HCT116 (cell line): ENCODE measurements around the gene LMNTD1. TPM values are rescaled to one million over a fixed set of nuclear protein-coding genes. Genes with fewer than 3 reads are reported as not detected.

Source experiments
- ATAC-seq: fragments of 200-7000 bp; cut with Tn5 transposase; 2 replicates; pipeline ENCODE4 v1.9.1; 2020; ENCODE audit warnings: mild to moderate bottlenecking, moderate library complexity
- BruUV-seq: library from RNA; stranded (reverse); fragments of 400-500 nt; replicated peaks from 2 replicates; lab custom pipeline; 2021; lab: Mats Ljungman, UMichigan
- CTCF ChIA-PET: fragments of 300-600 bp; sonication (Branson Sonifier 250); formaldehyde crosslinking; loops from one replicate; lab custom pipeline; 2021; ENCODE audit warnings: antibody characterized with exemption; lab: Charles Lee
- POLR2A ChIA-PET: fragments of 300-600, 350-600 bp; sonication (Branson Sonifier 250); formaldehyde crosslinking; loops from one replicate; lab custom pipeline; 2021; ENCODE audit warnings: antibody characterized with exemption; lab: Charles Lee
- RAD21 ChIA-PET, 2 experiments: fragments of 300-600 bp; sonication (Branson Sonifier 250); formaldehyde crosslinking; loops; one replicate each; lab custom pipeline; 2023; ENCODE audit warnings: low total read pairs in 2 of 2; ENCODE audit not compliant: uncharacterized antibody in 2 of 2, unreplicated experiment in 2 of 2, low non-redundant PET in 1 of 2; lab: Charles Lee
- DNase-seq: peaks from one replicate; pipeline ENCODE4 v3.0.0-alpha.2; 2010; ENCODE audit warnings: low read depth, low spot score
- H2AFZ ChIP-seq: fragments of 200-600 bp; shearing (Covaris generic), sonication (generic); 2 replicates; pipeline ENCODE4 v1.6.1; 2017; ENCODE audit warnings: low read depth, mixed run types, mixed read lengths, antibody characterized with exemption, low read length; ENCODE audit not compliant: poor library complexity, severe bottlenecking
- H3K27ac ChIP-seq: 2 replicates; pipeline ENCODE4 v1.5.1; 2012; ENCODE audit warnings: low read depth, low read length
- H3K27me3 ChIP-seq: fragments of 200-600 bp; sonication (generic); 2 replicates; pipeline ENCODE4 v1.6.1; 2016; ENCODE audit warnings: mixed run types, low read length, mixed read lengths; ENCODE audit not compliant: insufficient read depth
- H3K36me3 ChIP-seq, 2 experiments: fragments of 200-500 bp in 1 of 2; fragments of 200-600 bp in 1 of 2; sonication (Bioruptor generic) in 1 of 2; sonication (generic) in 1 of 2; 2 replicates each; pipeline versions ENCODE4 v1.5.1 to v1.6.1; 2014 to 2016; ENCODE audit warnings: low read length in 2 of 2, inconsistent platforms in 1 of 2, mixed read lengths in 1 of 2, mixed run types in 1 of 2; ENCODE audit not compliant: insufficient read depth in 2 of 2, control insufficient read depth in 1 of 2
- H3K4me1 ChIP-seq, 2 experiments: fragments of 200-600 bp in 1 of 2; sonication (generic) in 1 of 2; 2 replicates each; pipeline versions ENCODE4 v1.5.1 to v1.6.1; 2012 to 2017; ENCODE audit warnings: low read length in 2 of 2, inconsistent platforms in 1 of 2, mild to moderate bottlenecking in 1 of 2, mixed read lengths in 1 of 2, mixed run types in 1 of 2, moderate library complexity in 1 of 2; ENCODE audit not compliant: insufficient read depth in 2 of 2, control insufficient read depth in 1 of 2
- H3K4me2 ChIP-seq: fragments of 200-600 bp; sonication (generic); 2 replicates; pipeline ENCODE4 v1.6.1; 2017; ENCODE audit warnings: mixed run types, low read length, mixed read lengths
- H3K4me3 ChIP-seq, 2 experiments: fragments of 200-600 bp in 1 of 2; sonication (generic) in 1 of 2; replicated peaks in 1 of 2; 2 replicates each; pipeline ENCODE4 v1.5.1; 2011 to 2016; ENCODE audit warnings: low read length in 2 of 2, control low read depth in 1 of 2, low read depth in 1 of 2, mild to moderate bottlenecking in 1 of 2, mixed read lengths in 1 of 2, mixed run types in 1 of 2
- H3K79me2 ChIP-seq: fragments of 200-600 bp; sonication (generic); 2 replicates; pipeline ENCODE4 v1.6.1; 2017; ENCODE audit warnings: mild to moderate bottlenecking, mixed run types, low read length, moderate library complexity, mixed read lengths; ENCODE audit not compliant: insufficient read depth
- H3K9ac ChIP-seq: fragments of 200-600 bp; sonication (generic); 2 replicates; pipeline ENCODE4 v1.6.1; 2016; ENCODE audit warnings: low read length, mixed read lengths
- H3K9me2 ChIP-seq: fragments of 200-600 bp; sonication (generic), shearing (Covaris generic); 2 replicates; pipeline ENCODE4 v1.6.1; 2017; ENCODE audit warnings: mixed run types, mild to moderate bottlenecking, moderate library complexity; ENCODE audit not compliant: insufficient read depth
- H3K9me3 ChIP-seq, 2 experiments: fragments of 200-500 bp in 1 of 2; fragments of 200-600 bp in 1 of 2; sonication (Bioruptor generic) in 1 of 2; sonication (generic) in 1 of 2; 2 replicates each; pipeline ENCODE4 v1.6.1; 2014 to 2017; ENCODE audit warnings: low read length in 2 of 2, mixed read lengths in 2 of 2, inconsistent platforms in 1 of 2, low read depth in 1 of 2, mild to moderate bottlenecking in 1 of 2, mixed run types in 1 of 2, moderate library complexity in 1 of 2; ENCODE audit not compliant: control insufficient read depth in 1 of 2, insufficient read depth in 1 of 2
- H4K20me1 ChIP-seq: fragments of 200-600 bp; sonication (generic), shearing (Covaris generic); 2 replicates; pipeline ENCODE4 v1.6.1; 2017; ENCODE audit warnings: mixed run types, mild to moderate bottlenecking, moderate library complexity; ENCODE audit not compliant: insufficient read depth
- CEBPB ChIP-seq: IDR thresholded peaks from 2 replicates; pipeline ENCODE4 v1.6.1; 2012; ENCODE audit warnings: low read depth
- EGR1 ChIP-seq: IDR thresholded peaks from 2 replicates; pipeline ENCODE4 v1.6.1; 2012; ENCODE audit warnings: low read depth
- ELF1 ChIP-seq: IDR thresholded peaks from 2 replicates; pipeline ENCODE4 v1.6.1; 2012; ENCODE audit warnings: low read depth, borderline replicate concordance
- EZH2phosphoT487 ChIP-seq: fragments of 200-600 bp; IDR thresholded peaks from 2 replicates; pipeline ENCODE4 v1.6.1; 2018; ENCODE audit warnings: antibody characterized with exemption, borderline replicate concordance
- FOSL1 ChIP-seq: IDR thresholded peaks from 2 replicates; pipeline ENCODE4 v1.6.1; 2012; ENCODE audit warnings: low read depth
- JUND ChIP-seq: IDR thresholded peaks from 2 replicates; pipeline ENCODE4 v1.6.1; 2012
- POLR2A ChIP-seq: IDR thresholded peaks from 2 replicates; pipeline ENCODE4 v1.7.0; 2011; ENCODE audit warnings: borderline replicate concordance; ENCODE audit not compliant: insufficient read depth, insufficient read length; ENCODE audit errors: extremely low read depth
- POLR2AphosphoS5 ChIP-seq: IDR thresholded peaks from 2 replicates; pipeline ENCODE4 v1.6.1; 2011; ENCODE audit warnings: mild to moderate bottlenecking, low read depth, low read length, moderate library complexity
- RAD21 ChIP-seq: IDR thresholded peaks from 2 replicates; pipeline ENCODE4 v1.6.1; 2012; ENCODE audit warnings: low read depth, mild to moderate bottlenecking
- SIN3A ChIP-seq: IDR thresholded peaks from 2 replicates; pipeline ENCODE4 v1.6.1; 2012; ENCODE audit warnings: low read depth
- SP1 ChIP-seq: IDR thresholded peaks from 2 replicates; pipeline ENCODE4 v1.6.1; 2012; ENCODE audit warnings: low read depth
- SRF ChIP-seq: IDR thresholded peaks from 2 replicates; pipeline ENCODE4 v1.6.1; 2012; ENCODE audit warnings: low read depth
- YY1 ChIP-seq: IDR thresholded peaks from 2 replicates; pipeline ENCODE4 v1.6.1; 2011; ENCODE audit warnings: low read length, low read depth, moderate library complexity, mild to moderate bottlenecking; ENCODE audit not compliant: insufficient replicate concordance; ENCODE audit errors: extremely low read depth
- intact Hi-C: fragments of 100-400 bp; cut with micrococcal nuclease; formaldehyde crosslinking; loops from 2 replicates; pipeline ENCODE4 v1.10.0; 2022
- total RNA-seq: library from RNA; stranded (reverse); gene quantifications from one replicate; pipeline ENCODE4 v1.2.1, GENCODE V29; 2021; ENCODE audit not compliant: unreplicated experiment
- TF ChIP-seq, protein P1 (sequence below): IDR thresholded peaks from 2 replicates; pipeline ENCODE4 v1.6.1; 2012; ENCODE audit warnings: low read depth
- TF ChIP-seq, protein P2 (sequence below): IDR thresholded peaks from 2 replicates; pipeline ENCODE4 v1.6.1; 2012
- TF ChIP-seq, protein P3 (sequence below): IDR thresholded peaks from 2 replicates; pipeline ENCODE4 v1.6.1; 2011; ENCODE audit warnings: mild to moderate bottlenecking, low read length, moderate library complexity; ENCODE audit not compliant: insufficient replicate concordance; ENCODE audit errors: extremely low read depth

LMNTD1 gene
- total RNA-seq, 1 experiment from 2014 or later, result not detected

DNA sequence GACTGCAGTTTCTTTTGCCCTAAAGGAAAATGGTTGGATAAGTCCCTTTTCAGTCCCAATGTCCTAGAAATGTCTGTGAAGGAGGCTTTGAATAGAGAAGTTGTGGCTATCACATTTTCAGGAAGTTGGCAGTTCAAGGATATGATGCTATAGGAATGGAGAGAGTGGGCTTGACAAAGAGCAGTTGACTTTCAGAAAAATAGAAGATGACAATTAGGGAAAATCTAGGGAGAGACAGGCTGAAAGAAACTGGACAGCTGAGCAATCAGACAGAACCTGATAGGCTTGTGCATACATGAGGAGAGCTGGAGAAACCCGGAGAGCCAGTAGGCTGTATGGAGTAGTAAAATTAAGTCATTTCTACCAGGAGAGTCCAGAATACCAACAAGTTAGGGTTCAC lies 50.5 kb downstream of the LMNTD1 start (continued):
- TF ChIP-seq, protein P1, sequence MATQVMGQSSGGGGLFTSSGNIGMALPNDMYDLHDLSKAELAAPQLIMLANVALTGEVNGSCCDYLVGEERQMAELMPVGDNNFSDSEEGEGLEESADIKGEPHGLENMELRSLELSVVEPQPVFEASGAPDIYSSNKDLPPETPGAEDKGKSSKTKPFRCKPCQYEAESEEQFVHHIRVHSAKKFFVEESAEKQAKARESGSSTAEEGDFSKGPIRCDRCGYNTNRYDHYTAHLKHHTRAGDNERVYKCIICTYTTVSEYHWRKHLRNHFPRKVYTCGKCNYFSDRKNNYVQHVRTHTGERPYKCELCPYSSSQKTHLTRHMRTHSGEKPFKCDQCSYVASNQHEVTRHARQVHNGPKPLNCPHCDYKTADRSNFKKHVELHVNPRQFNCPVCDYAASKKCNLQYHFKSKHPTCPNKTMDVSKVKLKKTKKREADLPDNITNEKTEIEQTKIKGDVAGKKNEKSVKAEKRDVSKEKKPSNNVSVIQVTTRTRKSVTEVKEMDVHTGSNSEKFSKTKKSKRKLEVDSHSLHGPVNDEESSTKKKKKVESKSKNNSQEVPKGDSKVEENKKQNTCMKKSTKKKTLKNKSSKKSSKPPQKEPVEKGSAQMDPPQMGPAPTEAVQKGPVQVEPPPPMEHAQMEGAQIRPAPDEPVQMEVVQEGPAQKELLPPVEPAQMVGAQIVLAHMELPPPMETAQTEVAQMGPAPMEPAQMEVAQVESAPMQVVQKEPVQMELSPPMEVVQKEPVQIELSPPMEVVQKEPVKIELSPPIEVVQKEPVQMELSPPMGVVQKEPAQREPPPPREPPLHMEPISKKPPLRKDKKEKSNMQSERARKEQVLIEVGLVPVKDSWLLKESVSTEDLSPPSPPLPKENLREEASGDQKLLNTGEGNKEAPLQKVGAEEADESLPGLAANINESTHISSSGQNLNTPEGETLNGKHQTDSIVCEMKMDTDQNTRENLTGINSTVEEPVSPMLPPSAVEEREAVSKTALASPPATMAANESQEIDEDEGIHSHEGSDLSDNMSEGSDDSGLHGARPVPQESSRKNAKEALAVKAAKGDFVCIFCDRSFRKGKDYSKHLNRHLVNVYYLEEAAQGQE, result no peak
- TF ChIP-seq SP1 (no peak), POLR2A (no peak), ELF1 (no peak), EGR1 (no peak), EZH2phosphoT487 (no peak), CEBPB (no peak), RAD21 (no peak), POLR2AphosphoS5 (no peak), JUND (no peak), YY1 (no peak)

DNA sequence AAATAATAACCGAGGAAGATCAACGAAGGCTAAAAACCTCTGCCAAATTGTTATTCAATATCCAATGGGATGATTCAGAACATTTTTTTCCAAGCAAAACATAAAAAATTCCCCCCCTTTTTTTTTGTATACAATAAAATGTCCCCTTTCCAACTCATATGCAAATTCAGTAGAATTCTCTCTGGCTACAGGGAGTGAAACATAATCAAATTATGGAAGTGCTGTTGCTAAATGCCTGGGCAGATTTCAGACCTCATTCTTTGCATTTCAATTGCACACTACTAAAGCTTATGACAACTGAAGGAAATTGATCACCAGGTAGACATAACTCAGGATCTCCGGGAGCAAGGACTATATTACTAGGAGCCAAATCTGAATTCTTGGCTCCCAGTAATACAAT lies 51.0 kb downstream of the LMNTD1 start:
- CTCF ChIA-PET, result no interaction called here
- Histone ChIP-seq H4K20me1 (no peaks in the 10 kb centered on the region), H3K9me3 (no peaks in the 10 kb centered on the region), H3K9me2 (no peaks in the 10 kb centered on the region), H3K9ac (no peak overlapping the region), H3K4me1 (no peaks in the 10 kb centered on the region), H3K79me2 (no peaks in the 10 kb centered on the region), H3K4me3 (no peak overlapping the region), H3K27me3 (no peaks in the 10 kb centered on the region), H3K4me2 (no peak overlapping the region), H3K27ac (no peak overlapping the region), H2AFZ (no peak overlapping the region), H3K36me3 (no peaks in the 10 kb centered on the region)
- TF ChIP-seq EGR1 (no peak), SRF (no peak), POLR2AphosphoS5 (no peak), SIN3A (no peak), ELF1 (no peak), FOSL1 (no peak)
- TF ChIP-seq, protein P2, sequence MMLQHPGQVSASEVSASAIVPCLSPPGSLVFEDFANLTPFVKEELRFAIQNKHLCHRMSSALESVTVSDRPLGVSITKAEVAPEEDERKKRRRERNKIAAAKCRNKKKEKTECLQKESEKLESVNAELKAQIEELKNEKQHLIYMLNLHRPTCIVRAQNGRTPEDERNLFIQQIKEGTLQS, result no peak
- TF ChIP-seq, protein P3, sequence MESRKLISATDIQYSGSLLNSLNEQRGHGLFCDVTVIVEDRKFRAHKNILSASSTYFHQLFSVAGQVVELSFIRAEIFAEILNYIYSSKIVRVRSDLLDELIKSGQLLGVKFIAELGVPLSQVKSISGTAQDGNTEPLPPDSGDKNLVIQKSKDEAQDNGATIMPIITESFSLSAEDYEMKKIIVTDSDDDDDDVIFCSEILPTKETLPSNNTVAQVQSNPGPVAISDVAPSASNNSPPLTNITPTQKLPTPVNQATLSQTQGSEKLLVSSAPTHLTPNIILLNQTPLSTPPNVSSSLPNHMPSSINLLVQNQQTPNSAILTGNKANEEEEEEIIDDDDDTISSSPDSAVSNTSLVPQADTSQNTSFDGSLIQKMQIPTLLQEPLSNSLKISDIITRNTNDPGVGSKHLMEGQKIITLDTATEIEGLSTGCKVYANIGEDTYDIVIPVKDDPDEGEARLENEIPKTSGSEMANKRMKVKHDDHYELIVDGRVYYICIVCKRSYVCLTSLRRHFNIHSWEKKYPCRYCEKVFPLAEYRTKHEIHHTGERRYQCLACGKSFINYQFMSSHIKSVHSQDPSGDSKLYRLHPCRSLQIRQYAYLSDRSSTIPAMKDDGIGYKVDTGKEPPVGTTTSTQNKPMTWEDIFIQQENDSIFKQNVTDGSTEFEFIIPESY, result no peak
- ATAC-seq (no peak), DNase-seq (no peak)
- RAD21 ChIA-PET, result no interaction called here
- no TSS peak for BruUV-seq
- POLR2A ChIA-PET, result no interaction called here
- intact Hi-C loops, result no loop called here
